Measurements from ENCODE around the gene CFL1. TPM values are rescaled to one million over a fixed set of nuclear protein-coding genes. Genes with fewer than 3 reads are reported as not detected.
A peak's percentile ranks its signal among the peaks of the same experiment; 100 is the strongest.

Gene CFL1
- total RNA-seq, 1 donor from 2014 or later = 687 TPM

- DNase-seq (ENCODE audit: low read depth in 2 of 2) = peak; percentile 97 to 98
Observed at GRCh38 chr11:65888163-65888814, 30.3 kb upstream of the CFL1 start, which contains the start of gene FIBP. Gene FIBP (minus strand): TSS chr11:65888471. CDS start chr11:65888418, 53 bp downstream.

- DNase-seq (ENCODE audit: low read depth in 2 of 2) = peak in 1 of 2 donors; percentile 50
Observed at GRCh38 chr11:65887723-65888162, 29.8 kb upstream of the CFL1 start.

- no peak for DNase-seq (ENCODE audit: low read depth in 2 of 2)
Observed at GRCh38 chr11:65886826-65887722, 29.1 kb upstream of the CFL1 start.

GRCh38 chr11:65885808-65886536, 28.0 kb upstream of the CFL1 start:
- no peak for DNase-seq (ENCODE audit: low read depth in 2 of 2)

GRCh38 chr11:65885231-65885630, 27.3 kb upstream of the CFL1 start:
- no peak for DNase-seq (ENCODE audit: low read depth in 2 of 2)

- peak; percentile 81 to 90 for DNase-seq (ENCODE audit: low read depth in 2 of 2)
Observed at GRCh38 chr11:65884716-65885092, 26.7 kb upstream of the CFL1 start.

GRCh38 chr11:65883786-65884715, 26.1 kb upstream of the CFL1 start:
- no peak for DNase-seq (ENCODE audit: low read depth in 2 of 2)

GRCh38 chr11:65883058-65883761, 25.2 kb upstream of the CFL1 start:
- no peak for DNase-seq (ENCODE audit: low read depth in 2 of 2)

GRCh38 chr11:65882120-65883057, 24.4 kb upstream of the CFL1 start:
- no peak for DNase-seq (ENCODE audit: low read depth in 2 of 2)

GRCh38 chr11:65880844-65881421, 23.0 kb upstream of the CFL1 start:
- DNase-seq (ENCODE audit: low read depth in 2 of 2) = no peak

GRCh38 chr11:65880027-65880426, 22.0 kb upstream of the CFL1 start:
- DNase-seq (ENCODE audit: low read depth in 2 of 2) = no peak

GRCh38 chr11:65879617-65880016, 21.6 kb upstream of the CFL1 start, which contains the start of gene CTSW:
Gene CTSW (plus strand): TSS chr11:65879837. CDS start chr11:65879855, 18 bp downstream.
- no peak for DNase-seq (ENCODE audit: low read depth in 2 of 2)

GRCh38 chr11:65873318-65874156, 15.6 kb upstream of the CFL1 start:
- peak; percentile 65 to 85 for DNase-seq (ENCODE audit: low read depth in 2 of 2)

- DNase-seq (ENCODE audit: low read depth in 2 of 2) = no peak
Observed at GRCh38 chr11:65872586-65873317, 14.8 kb upstream of the CFL1 start, which contains the start of gene EFEMP2. Gene EFEMP2 (minus strand): TSS chr11:65872800. CDS start chr11:65872354, 446 bp downstream.

GRCh38 chr11:65871811-65872548, 14.0 kb upstream of the CFL1 start:
- DNase-seq (ENCODE audit: low read depth in 2 of 2) = peak; percentile 30 to 35

Data from lung microvascular endothelial cell (primary cell).